Right lobe of liver (tissue), 6 donors: Measurements from ENCODE around the gene BUB3. TPM values are rescaled to one million over a fixed set of nuclear protein-coding genes. Genes with fewer than 3 reads are reported as not detected.

Experiments
- ATAC-seq, 4 donors: fragments of 200-7000 bp; cut with Tn5 transposase; one replicate each; pipeline ENCODE4 v1.9.1; 2020; ENCODE audit warnings: mild to moderate bottlenecking in 4 of 4, moderate library complexity in 4 of 4
- DNase-seq, 3 donors: peaks; one replicate each; pipeline ENCODE4 v3.0.0-alpha.2; 2020
- H3K27ac ChIP-seq, 3 donors: fragments of 200-600 bp; one replicate each; pipeline ENCODE4 v1.8.0; 2022
- H3K27me3 ChIP-seq, 2 donors: fragments of 200-600 bp; one replicate each; pipeline ENCODE4 v1.8.0; 2022
- H3K36me3 ChIP-seq, 4 donors: fragments of 200-600 bp; sonication (generic) in 1 of 4; one replicate each; pipeline versions ENCODE4 v1.5.1 to v1.8.0; 2017 to 2022; ENCODE audit warnings: control low read depth in 1 of 4
- H3K4me1 ChIP-seq, 4 donors: fragments of 200-600 bp; sonication (generic) in 1 of 4; one replicate each; pipeline versions ENCODE4 v1.5.1 to v1.8.0; 2017 to 2022; ENCODE audit warnings: control low read depth in 1 of 4
- H3K4me3 ChIP-seq, 3 donors: fragments of 200-600 bp; one replicate each; pipeline ENCODE4 v1.8.0; 2022
- H3K9me3 ChIP-seq, 4 donors: fragments of 200-600 bp; sonication (generic) in 1 of 4; one replicate each; pipeline versions ENCODE4 v1.5.1 to v1.8.0; 2017 to 2022; ENCODE audit warnings: control low read depth in 1 of 4
- POLR2A ChIP-seq: fragments of 450-650 bp; IDR thresholded peaks from one replicate; pipeline ENCODE4 v1.6.1; 2017; ENCODE audit warnings: antibody characterized with exemption, mild to moderate bottlenecking
- WGBS: methylation state at CpG from one replicate; pipeline ENCODE4 v1.1.6; 2018; ENCODE audit warnings: low coverage, low lambda C conversion rate; ENCODE audit not compliant: insufficient coverage; ENCODE audit errors: missing lambda C conversion rate; 5-methylcytosine and 5-hydroxymethylcytosine counted together
- intact Hi-C, 2 donors: fragments of 100-400 bp; cut with DNase I; formaldehyde crosslinking; loops; one replicate each; pipeline versions ENCODE4 v1.11.2 to v1.14.1; 2022
- total RNA-seq, 6 experiments: library from RNA; depleted of rRNA in 2 of 6; stranded (reverse); fragments of >200 nt in 2 of 6; fragmentation: NEBNext Ultra II Directional in 3 of 6; extraction: Animal tissue kit (Norgen Biotek cat#: 25700) in 3 of 6; gene quantifications; one replicate each; pipeline versions ENCODE4 v1.1.0 to v1.2.4, GENCODE V29; 2016 to 2023
- TF ChIP-seq, protein P1 (sequence below), 4 donors: fragments of 200-600 bp in 3 of 4; fragments of 450-650 bp in 1 of 4; IDR thresholded peaks; one replicate each; pipeline versions ENCODE4 v1.5.1 to v1.8.0; 2016 to 2022; ENCODE audit warnings: antibody characterized with exemption in 4 of 4, mild to moderate bottlenecking in 2 of 4
- donor health status: DM: no; HTN: yes; CAD: no.
- donor health status: DM: no; HTN: no; CAD: no.
- donor health status: DM: no; HTN: no; CAD: no.
- donor health status: DM: no; HTN: yes; CAD: no.
- donor health status: DM: no; HTN: yes; CAD: no.

Gene BUB3
- total RNA-seq, 6 experiments from 2014 or later = 24.1 to 50.9 (median 31.2) TPM

DNA sequence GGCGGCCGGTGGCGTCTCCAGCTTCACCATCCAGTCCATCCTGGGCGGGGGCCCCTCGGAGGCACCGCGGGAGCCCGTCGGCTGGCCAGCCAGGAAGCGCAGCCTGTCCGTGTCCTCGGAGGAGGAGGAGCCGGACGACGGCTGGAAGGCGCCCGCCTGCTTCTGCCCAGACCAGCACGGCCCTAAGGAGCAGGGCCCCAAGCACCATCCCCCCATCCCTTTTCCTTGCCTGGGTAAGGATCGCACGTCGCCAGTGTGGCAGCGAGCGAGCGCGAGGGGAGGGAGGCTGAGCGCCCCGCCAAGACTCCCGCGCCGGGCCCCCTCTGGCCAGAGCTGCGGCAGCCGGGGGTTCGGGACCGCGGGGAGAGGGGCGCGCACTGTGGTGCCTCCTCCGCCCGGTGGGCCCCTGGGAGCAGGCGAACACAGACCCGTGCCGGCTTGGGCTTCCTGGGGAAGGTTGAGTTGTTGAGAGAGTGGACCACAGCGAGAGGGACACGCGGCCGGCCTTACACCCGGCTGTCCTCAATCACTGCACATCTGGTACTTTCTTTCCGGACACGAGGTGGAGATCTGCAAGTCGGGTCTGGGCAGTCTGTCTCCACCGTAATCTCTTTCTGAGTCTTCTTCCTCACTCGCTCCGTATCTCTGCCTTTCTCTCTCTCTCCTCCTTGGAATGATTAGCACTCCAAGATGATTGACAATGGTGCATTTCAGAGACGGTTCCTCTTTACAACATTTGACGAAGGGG lies 5.6 kb upstream of the BUB3 start:
- Histone ChIP-seq H3K36me3 (no peaks in the 10 kb centered on the region), H3K4me3 (no peak overlapping the region), H3K9me3 (no peaks in the 10 kb centered on the region), H3K4me1 (peaks cover 0 to 36% (median 4%) of the 10 kb centered on the region in 4 donors), H3K27ac (no peak overlapping the region), H3K27me3 (peaks cover 41 to 70% of the 10 kb centered on the region in 2 donors)
- intact Hi-C loops = loop anchor here in 1 of 2 donors (10.0 kb wide), 1 partner anchor 236 kb away; no protein-coding TSS in a partner anchor
- ATAC-seq (peak in 1 of 4 donors; percentile 15), DNase-seq (no peak)
- WGBS = 5% methylated on average over 8 of the region's 55 CpGs
- TF ChIP-seq POLR2A = no peak
- TF ChIP-seq, protein P1, sequence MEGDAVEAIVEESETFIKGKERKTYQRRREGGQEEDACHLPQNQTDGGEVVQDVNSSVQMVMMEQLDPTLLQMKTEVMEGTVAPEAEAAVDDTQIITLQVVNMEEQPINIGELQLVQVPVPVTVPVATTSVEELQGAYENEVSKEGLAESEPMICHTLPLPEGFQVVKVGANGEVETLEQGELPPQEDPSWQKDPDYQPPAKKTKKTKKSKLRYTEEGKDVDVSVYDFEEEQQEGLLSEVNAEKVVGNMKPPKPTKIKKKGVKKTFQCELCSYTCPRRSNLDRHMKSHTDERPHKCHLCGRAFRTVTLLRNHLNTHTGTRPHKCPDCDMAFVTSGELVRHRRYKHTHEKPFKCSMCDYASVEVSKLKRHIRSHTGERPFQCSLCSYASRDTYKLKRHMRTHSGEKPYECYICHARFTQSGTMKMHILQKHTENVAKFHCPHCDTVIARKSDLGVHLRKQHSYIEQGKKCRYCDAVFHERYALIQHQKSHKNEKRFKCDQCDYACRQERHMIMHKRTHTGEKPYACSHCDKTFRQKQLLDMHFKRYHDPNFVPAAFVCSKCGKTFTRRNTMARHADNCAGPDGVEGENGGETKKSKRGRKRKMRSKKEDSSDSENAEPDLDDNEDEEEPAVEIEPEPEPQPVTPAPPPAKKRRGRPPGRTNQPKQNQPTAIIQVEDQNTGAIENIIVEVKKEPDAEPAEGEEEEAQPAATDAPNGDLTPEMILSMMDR (IDR thresholded peaks at IDR 0.05) = no peak

DNA sequence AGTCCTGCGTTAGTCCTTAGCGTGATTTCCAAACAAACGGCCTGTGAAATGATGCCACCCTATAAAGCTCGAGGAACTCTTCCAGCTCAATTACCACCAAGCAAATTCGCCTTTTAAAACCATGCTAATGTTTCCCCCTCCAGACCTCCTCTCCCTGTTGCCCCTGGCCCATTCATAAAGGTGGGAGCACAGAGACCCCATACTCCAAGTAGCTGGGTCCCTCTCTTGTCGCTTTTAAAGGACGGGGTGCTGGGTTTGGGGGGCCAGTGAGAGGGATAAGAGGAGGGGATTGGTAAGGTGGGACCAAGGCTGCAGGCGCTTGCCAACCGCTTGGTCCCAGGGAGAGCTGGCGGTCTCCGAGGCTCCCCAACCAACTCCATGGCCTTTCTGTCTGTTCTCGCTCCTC lies 5.0 kb upstream of the BUB3 start:
- Histone ChIP-seq H3K4me3 (peak overlapping the region in 1 of 3 donors; percentile 27), H3K27me3 (peaks cover 39 to 67% of the 10 kb centered on the region in 2 donors), H3K27ac (no peak overlapping the region), H3K9me3 (no peaks in the 10 kb centered on the region), H3K36me3 (no peaks in the 10 kb centered on the region), H3K4me1 (peaks cover 0 to 36% (median 4%) of the 10 kb centered on the region in 4 donors)
- TF ChIP-seq, protein P1 (IDR thresholded peaks at IDR 0.05) = no peak
- TF ChIP-seq POLR2A = no peak
- intact Hi-C loops = loop anchor here in 1 of 2 donors (10.0 kb wide), 1 partner anchor 236 kb away; no protein-coding TSS in a partner anchor
- WGBS = 10% methylated on average over 7 of the region's 12 CpGs
- no peak for ATAC-seq
- DNase-seq = no peak

DNA sequence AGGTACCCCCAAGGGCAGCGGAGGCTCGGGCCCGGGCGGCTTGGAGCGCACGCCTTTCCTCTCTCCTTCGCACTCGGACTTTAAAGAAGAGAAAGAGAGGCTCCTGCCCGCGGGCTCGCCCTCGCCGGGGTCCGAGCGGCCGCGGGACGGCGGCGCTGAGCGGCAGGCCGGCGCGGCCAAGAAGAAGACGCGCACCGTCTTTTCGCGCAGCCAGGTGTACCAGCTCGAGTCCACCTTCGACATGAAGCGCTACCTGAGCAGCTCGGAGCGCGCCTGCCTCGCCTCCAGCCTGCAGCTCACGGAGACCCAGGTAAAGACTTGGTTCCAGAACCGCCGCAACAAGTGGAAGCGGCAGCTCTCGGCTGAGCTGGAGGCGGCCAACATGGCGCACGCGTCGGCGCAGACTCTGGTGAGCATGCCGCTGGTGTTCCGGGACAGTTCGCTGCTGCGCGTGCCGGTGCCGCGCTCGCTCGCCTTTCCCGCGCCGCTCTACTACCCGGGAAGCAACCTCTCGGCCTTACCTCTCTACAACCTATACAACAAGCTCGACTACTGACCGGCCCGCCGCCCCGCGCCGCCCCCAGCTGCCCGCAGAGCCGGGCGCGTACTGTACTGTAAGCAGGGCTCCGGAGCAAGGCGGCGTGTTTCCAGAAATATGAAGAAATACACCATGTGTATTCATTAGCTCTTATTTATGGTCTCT lies 4.5 kb upstream of the BUB3 start:
- no peaks in the 10 kb centered on the region for H3K9me3 ChIP-seq
- peaks cover 39 to 67% of the 10 kb centered on the region in 2 donors for H3K27me3 ChIP-seq
- ATAC-seq (no peak), DNase-seq (no peak)
- intact Hi-C loops = loop anchor here in 1 of 2 donors (10.0 kb wide), 1 partner anchor 235 kb away; no protein-coding TSS in a partner anchor
- TF ChIP-seq, protein P1 (IDR thresholded peaks at IDR 0.05) = no peak
- no peak for TF ChIP-seq POLR2A
- H3K4me3 ChIP-seq = peak overlapping the region; percentile 9 to 27 (median 16)
- WGBS = 0% methylated on average over 3 of the region's 76 CpGs
- H3K27ac ChIP-seq = no peak overlapping the region
- H3K4me1 ChIP-seq = peaks cover 0 to 36% (median 4%) of the 10 kb centered on the region in 4 donors
- H3K36me3 ChIP-seq = no peaks in the 10 kb centered on the region

DNA sequence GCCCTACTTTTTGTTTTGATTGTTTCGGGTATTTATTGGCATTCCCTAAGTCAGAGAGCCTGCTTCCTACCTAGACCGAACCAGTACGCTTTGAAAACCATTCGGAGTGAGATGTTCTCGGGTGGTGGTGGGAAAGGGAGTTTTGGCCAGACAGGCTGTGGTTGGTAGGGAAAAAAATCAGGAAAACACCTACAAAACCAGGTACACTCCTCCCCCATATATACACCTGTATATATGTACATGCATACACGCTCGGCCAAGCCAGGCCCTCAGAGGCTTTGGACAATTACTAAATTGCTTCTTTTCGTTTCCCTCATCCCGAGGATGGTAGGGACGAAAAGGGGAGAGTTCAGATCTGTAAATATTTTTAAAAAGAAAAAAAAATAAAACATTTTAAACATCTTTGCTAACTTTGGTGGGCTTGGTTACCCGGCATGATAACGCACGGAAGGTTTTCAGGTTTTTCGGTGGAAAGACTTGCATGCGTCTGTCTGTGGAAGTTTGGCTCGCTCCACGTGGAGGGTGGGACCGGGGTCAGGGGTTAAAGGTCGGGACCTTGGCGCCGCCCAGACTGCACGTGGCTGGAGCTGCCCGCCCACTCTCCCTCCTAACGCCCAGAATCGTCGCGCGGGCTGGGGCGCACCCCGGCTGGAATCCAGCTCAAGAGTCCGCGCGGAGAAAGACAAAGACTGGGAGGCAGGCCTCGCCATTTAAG lies 3.8 kb upstream of the BUB3 start:
- WGBS = 7% methylated on average over 28 of the region's 34 CpGs
- no peak overlapping the region for H3K27ac ChIP-seq
- no peak for TF ChIP-seq POLR2A
- TF ChIP-seq, protein P1 (IDR thresholded peaks at IDR 0.05) = no peak
- H3K4me3 ChIP-seq = peak overlapping the region in 1 of 3 donors; percentile 16
- H3K4me1 ChIP-seq = peaks cover 0 to 40% (median 8%) of the 10 kb centered on the region in 4 donors
- H3K27me3 ChIP-seq = peaks cover 39 to 62% of the 10 kb centered on the region in 2 donors
- no peaks in the 10 kb centered on the region for H3K9me3 ChIP-seq
- ATAC-seq (no peak), DNase-seq (no peak)
- no peaks in the 10 kb centered on the region for H3K36me3 ChIP-seq
- intact Hi-C loops = no loop called here
